H1 (cell line): ENCODE results near the gene GTF3C5.

Experiments used
- CBX8 ChIP-seq: fragments of 300-800, 300-1000 bp; sonication (generic); IDR thresholded peaks from 2 replicates; pipeline ENCODE4 v1.7.1; 2016; ENCODE audit warnings: low read depth, low read length, borderline replicate concordance
- EGR1 ChIP-seq: IDR thresholded peaks from 2 replicates; pipeline ENCODE4 v1.6.1; 2011; ENCODE audit warnings: low read depth, low read length, borderline replicate concordance
- EP300 ChIP-seq, 2 experiments: IDR thresholded peaks; 1 replicate in 1 of 2; 2 replicates in 1 of 2; pipeline ENCODE4 v1.6.1; 2011 to 2012; ENCODE audit warnings: low read depth in 2 of 2, low read length in 2 of 2, mild to moderate bottlenecking in 2 of 2, borderline replicate concordance in 1 of 2, inconsistent platforms in 1 of 2, moderate library complexity in 1 of 2
- HDAC2 ChIP-seq, 2 experiments: fragments of 300-600 bp in 1 of 2; sonication (generic) in 1 of 2; IDR thresholded peaks; 2 replicates each; pipeline ENCODE4 v1.6.1; 2011 to 2012; ENCODE audit warnings: low read depth in 2 of 2, low read length in 2 of 2, mild to moderate bottlenecking in 2 of 2, moderate library complexity in 2 of 2, borderline replicate concordance in 1 of 2, inconsistent platforms in 1 of 2
- POLR2A ChIP-seq, 2 experiments: IDR thresholded peaks; 1 replicate in 1 of 2; 2 replicates in 1 of 2; pipeline ENCODE4 v1.6.1; 2011; ENCODE audit warnings: low read depth in 2 of 2, low read length in 2 of 2, mild to moderate bottlenecking in 2 of 2; ENCODE audit errors: control extremely low read depth in 1 of 2
- POLR2AphosphoS5 ChIP-seq: IDR thresholded peaks from 2 replicates; pipeline ENCODE4 v1.6.1; 2011; ENCODE audit warnings: low read depth, low read length
- POU5F1 ChIP-seq: IDR thresholded peaks from 2 replicates; pipeline ENCODE4 v1.6.1; 2011; ENCODE audit warnings: low read depth, mild to moderate bottlenecking, low read length, moderate library complexity
- SIN3A ChIP-seq, 2 experiments: IDR thresholded peaks in 1 of 2; conservative IDR thresholded peaks in 1 of 2; 2 replicates each; pipeline ENCODE4 v1.6.1; 2011 to 2012; ENCODE audit warnings: low read length in 2 of 2, improper control_type of control experiment in 1 of 2, low read depth in 1 of 2, mild to moderate bottlenecking in 1 of 2
- TAF1 ChIP-seq: IDR thresholded peaks from 2 replicates; pipeline ENCODE4 v1.6.1; 2011; ENCODE audit warnings: mild to moderate bottlenecking, low read depth, low read length
- TF ChIP-seq, protein P1 (sequence below), 3 experiments: IDR thresholded peaks; 1 replicate in 2 of 3; 2 replicates in 1 of 3; pipeline versions ENCODE4 v1.5.1 to v1.6.1; 2011; ENCODE audit warnings: low read length in 3 of 3, mild to moderate bottlenecking in 3 of 3, inconsistent platforms in 2 of 3, low read depth in 1 of 3, moderate library complexity in 1 of 3; ENCODE audit not compliant: insufficient read depth in 1 of 3; ENCODE audit errors: control extremely low read depth in 1 of 3

- TF ChIP-seq SIN3A (conservative IDR thresholded peaks at IDR 0.05 in 1 of 2, IDR thresholded peaks at IDR 0.05 in 1 of 2; ENCODE audit: low read depth in 1 of 2, low read length in 2 of 2) (no peak), EP300 (IDR thresholded peaks at IDR 0.05; ENCODE audit: borderline replicate concordance in 1 of 2, low read depth in 2 of 2, low read length in 2 of 2) (no peak), POLR2AphosphoS5 (no peak), POLR2A (IDR thresholded peaks at IDR 0.05; ENCODE audit: control extremely low read depth in 1 of 2, low read depth in 2 of 2, low read length in 2 of 2) (no peak), CBX8 (no peak), POU5F1 (no peak), HDAC2 (IDR thresholded peaks at IDR 0.05; ENCODE audit: borderline replicate concordance in 1 of 2, low read depth in 2 of 2, low read length in 2 of 2) (no peak), EGR1 (no peak), TAF1 (no peak)
- TF ChIP-seq, protein P1, sequence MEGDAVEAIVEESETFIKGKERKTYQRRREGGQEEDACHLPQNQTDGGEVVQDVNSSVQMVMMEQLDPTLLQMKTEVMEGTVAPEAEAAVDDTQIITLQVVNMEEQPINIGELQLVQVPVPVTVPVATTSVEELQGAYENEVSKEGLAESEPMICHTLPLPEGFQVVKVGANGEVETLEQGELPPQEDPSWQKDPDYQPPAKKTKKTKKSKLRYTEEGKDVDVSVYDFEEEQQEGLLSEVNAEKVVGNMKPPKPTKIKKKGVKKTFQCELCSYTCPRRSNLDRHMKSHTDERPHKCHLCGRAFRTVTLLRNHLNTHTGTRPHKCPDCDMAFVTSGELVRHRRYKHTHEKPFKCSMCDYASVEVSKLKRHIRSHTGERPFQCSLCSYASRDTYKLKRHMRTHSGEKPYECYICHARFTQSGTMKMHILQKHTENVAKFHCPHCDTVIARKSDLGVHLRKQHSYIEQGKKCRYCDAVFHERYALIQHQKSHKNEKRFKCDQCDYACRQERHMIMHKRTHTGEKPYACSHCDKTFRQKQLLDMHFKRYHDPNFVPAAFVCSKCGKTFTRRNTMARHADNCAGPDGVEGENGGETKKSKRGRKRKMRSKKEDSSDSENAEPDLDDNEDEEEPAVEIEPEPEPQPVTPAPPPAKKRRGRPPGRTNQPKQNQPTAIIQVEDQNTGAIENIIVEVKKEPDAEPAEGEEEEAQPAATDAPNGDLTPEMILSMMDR (IDR thresholded peaks at IDR 0.05; ENCODE audit: control extremely low read depth in 1 of 3, insufficient read depth in 1 of 3, low read depth in 1 of 3, low read length in 3 of 3): no peak
These were observed 22.0 kb upstream of the GTF3C5 start for GRCh38 chr9:133008824-133009223.
